ENCODE results near the gene TMEM266.

The TMEM266 gene

DNA sequence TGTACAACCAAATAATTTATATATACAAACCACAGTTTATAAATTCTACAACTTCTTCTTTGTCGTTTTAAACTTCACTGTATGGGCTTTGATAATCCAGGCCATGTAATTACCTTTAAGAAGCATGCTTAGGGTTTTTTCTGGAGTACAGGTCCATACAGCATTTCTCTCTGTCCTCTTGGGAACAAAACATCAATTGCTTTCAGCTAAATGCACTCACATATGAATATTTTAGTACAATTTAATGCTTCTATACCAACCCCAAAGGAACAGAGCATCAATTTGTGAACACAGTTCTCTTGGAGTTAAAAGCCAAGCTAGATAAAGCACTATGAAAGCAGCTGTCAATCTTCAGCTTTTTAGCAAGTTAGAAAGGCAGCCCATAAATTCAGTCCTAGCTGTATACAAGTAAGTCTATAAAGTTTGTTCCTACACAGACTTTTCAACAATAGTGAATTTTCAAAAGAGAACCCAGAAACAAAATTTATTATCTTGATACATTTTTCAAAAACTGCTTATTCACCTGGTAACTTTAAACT, 185.4 kb downstream of the TMEM266 start:
- ATAC-seq (no peak), DNase-seq (no peak)

DNA sequence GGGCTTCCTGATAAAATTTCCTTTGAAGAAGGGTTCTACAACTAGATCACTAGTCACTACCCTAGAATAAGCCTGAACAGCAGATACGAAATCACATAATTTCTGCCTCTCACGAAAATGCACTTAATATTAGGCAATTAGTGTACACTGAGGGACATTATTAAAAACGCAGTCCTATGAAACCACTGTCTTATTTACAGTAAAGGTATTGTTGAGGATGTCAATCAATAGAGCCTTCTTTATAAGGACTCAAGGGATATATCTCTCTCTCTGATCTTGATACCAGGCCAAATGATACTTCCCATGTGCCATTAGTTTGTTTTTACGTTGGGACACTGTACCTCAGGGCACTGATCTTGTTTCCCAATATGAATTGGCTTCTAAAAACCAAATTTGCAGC, 191.9 kb downstream of the TMEM266 start:
- no peak for ATAC-seq

DNA sequence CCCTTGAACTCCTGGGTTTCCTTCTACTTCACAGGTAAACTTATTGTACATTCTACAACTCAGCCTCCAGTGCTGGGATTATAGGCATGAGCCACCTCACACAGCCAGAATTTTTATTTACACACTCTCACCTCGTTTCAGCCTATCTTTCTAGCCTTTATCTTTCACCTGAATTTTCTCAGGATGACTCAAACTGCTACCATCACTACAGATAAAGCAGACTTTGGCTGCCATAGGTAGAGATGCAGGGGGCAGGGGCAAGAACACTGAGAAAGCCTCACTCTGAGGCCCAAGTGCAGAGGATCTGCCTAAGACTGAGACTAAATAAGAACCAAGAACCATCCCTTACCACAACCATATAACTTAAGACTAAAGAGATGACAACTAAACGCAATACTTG, 192.5 kb downstream of the TMEM266 start:
- DNase-seq (no peak), ATAC-seq (no peak)

More for the DNA sequence above, 191.9 kb downstream of the TMEM266 start:
- DNase-seq, result no peak

DNA sequence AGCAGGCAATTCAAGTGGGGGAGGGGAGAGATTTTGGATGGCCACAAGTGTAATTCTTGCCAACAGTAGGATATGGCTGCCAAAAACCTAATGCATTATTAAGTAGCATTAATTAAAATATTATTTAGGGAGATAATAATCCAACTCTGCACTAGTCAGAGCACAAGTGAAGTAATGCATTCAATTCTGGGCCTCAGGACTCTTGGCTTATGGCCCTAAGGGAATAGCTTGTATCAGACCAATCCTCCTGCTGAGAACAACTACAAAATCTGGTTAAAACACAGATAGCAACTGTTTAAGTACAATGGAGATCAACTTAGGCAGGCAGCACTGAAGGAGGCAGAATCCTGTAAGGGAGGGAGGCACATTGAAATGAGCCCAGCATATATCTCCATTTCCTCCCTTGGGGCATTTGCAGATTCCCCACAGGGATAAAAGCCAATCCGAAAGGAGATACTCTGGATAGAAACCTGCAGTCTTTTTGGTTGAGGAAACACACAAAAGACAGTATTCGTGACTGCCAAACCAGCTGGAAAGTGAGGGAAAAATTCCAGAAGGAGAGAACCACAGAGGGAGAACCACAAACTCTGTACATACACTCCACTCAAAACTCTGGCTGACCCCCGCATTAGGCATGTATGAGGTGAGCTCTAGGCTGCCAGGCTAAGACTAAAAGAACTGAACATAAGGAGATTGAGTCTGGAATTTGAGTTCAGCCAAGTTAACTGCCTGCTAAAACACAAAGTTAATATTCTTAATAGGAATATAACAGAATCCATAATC, 194.1 kb downstream of the TMEM266 start:
- ATAC-seq (no peak), DNase-seq (no peak)

All from stimulated activated naive CD8-positive, alpha-beta T cell treated with anti-CD3 and anti-CD28 coated beads, Interleukin-15, Interleukin-2, amounts not matched to agents 100 U/mL and 50 U/mL, for 24 hours (primary cell).